H1 (cell line): Measurements from ENCODE around the gene TYSND1. TPM values are rescaled to one million over a fixed set of nuclear protein-coding genes. Genes with fewer than 3 reads are reported as not detected.

Source experiments
- BRCA1 ChIP-seq: IDR thresholded peaks from 2 replicates; pipeline ENCODE4 v1.6.1; 2012; ENCODE audit warnings: low read depth, low read length, improper control_type of control experiment
- CEBPB ChIP-seq: IDR thresholded peaks from 2 replicates; pipeline ENCODE4 v1.6.1; 2012; ENCODE audit warnings: low read depth, low read length
- JUN ChIP-seq: IDR thresholded peaks from 2 replicates; pipeline ENCODE4 v1.6.1; 2011; ENCODE audit warnings: low read depth, mild to moderate bottlenecking, improper control_type of control experiment, low read length
- PHF8 ChIP-seq: fragments of 200-600 bp; sonication (generic); conservative IDR thresholded peaks from 2 replicates; pipeline ENCODE4 v1.7.1; 2012; ENCODE audit warnings: low read depth, mild to moderate bottlenecking, inconsistent platforms, low read length, moderate library complexity
- polyA plus RNA-seq, 7 experiments: library from polyadenylated mRNA; depleted of rRNA in 3 of 7; stranded (reverse) in 5 of 7; unstranded in 2 of 7; fragments of >200 nt in 5 of 7; fragments of 200-250 nt in 2 of 7; gene quantifications; 1 replicate in 5 of 7; 2 replicates in 1 of 7; 4 replicates in 1 of 7; pipeline versions ENCODE4 v1.2.1 to v1.2.3, GENCODE V29; 2011 to 2013; ENCODE audit warnings: missing spikeins in 2 of 7, mixed read lengths in 2 of 7
- total RNA-seq: library from RNA; stranded (reverse); fragmentation: NEBNext Ultra II Directional; extraction: Animal tissue kit (Norgen Biotek cat#: 25700); gene quantifications from 2 replicates; pipeline ENCODE4 v1.2.1, GENCODE V29; 2021
- TF ChIP-seq, protein P1 (sequence below): IDR thresholded peaks from 2 replicates; pipeline ENCODE4 v1.6.1; 2012; ENCODE audit warnings: low read length, inconsistent platforms
- TF ChIP-seq, protein P2 (sequence below): IDR thresholded peaks from 2 replicates; pipeline ENCODE4 v1.6.1; 2012; ENCODE audit warnings: inconsistent platforms

TYSND1 gene
- total and polyA plus RNA-seq, 2 of the 8 experiments (the other 6 are each of a cell fraction or from before 2014, with no cell fraction given): 11.9 to 15.0 TPM

DNA sequence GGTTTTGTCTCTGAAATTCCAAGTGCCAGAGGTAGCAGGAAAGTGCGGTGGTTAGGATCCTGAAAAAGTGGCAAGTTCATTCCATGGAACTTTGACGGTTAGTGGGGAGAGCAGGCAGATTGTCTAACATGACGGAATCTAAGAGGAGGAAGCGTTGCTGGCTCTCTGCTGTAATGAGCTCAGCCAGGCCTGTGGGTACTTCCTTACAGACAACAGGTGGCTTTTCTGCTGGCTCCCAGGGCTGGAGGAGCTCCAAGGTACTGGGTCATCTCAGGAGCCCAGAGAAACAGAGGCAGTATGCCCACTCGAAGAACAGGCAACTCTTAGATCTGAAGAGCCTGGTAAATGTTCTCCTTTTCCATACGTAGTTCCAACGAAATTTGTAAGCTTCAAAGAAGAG lies 10.8 kb downstream of the TYSND1 start (continued):
- TF ChIP-seq, protein P1, sequence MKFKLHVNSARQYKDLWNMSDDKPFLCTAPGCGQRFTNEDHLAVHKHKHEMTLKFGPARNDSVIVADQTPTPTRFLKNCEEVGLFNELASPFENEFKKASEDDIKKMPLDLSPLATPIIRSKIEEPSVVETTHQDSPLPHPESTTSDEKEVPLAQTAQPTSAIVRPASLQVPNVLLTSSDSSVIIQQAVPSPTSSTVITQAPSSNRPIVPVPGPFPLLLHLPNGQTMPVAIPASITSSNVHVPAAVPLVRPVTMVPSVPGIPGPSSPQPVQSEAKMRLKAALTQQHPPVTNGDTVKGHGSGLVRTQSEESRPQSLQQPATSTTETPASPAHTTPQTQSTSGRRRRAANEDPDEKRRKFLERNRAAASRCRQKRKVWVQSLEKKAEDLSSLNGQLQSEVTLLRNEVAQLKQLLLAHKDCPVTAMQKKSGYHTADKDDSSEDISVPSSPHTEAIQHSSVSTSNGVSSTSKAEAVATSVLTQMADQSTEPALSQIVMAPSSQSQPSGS: no peak
- TF ChIP-seq JUN: no peak
- TF ChIP-seq, protein P2, sequence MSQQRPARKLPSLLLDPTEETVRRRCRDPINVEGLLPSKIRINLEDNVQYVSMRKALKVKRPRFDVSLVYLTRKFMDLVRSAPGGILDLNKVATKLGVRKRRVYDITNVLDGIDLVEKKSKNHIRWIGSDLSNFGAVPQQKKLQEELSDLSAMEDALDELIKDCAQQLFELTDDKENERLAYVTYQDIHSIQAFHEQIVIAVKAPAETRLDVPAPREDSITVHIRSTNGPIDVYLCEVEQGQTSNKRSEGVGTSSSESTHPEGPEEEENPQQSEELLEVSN: no peak
- TF ChIP-seq BRCA1: no peak
- TF ChIP-seq PHF8: no peak
- TF ChIP-seq CEBPB: no peak
- TF ChIP-seq, all 59 proteins: peak for 0
